Posterior cingulate gyrus (tissue), 11 donors: ENCODE measurements around the gene RARRES2.

ENCODE experiments used
- DNase-seq, 10 donors: peaks; one replicate each; pipeline versions ENCODE4 v3.0.0 to v3.0.0-alpha.2; 2020 to 2021; ENCODE audit warnings: mixed read lengths in 3 of 10
- intact Hi-C: fragments of 100-400 bp; cut with DNase I; formaldehyde crosslinking; loops from one replicate; pipeline ENCODE4 v1.15.1; 2023

The RARRES2 gene

GRCh38 chr7:150378115-150378852 is 36.9 kb upstream of the RARRES2 start:
- DNase-seq: peak in 4 of 10 donors; percentile 36 to 90 (median 44)
- intact Hi-C loops: no loop called here

DNA sequence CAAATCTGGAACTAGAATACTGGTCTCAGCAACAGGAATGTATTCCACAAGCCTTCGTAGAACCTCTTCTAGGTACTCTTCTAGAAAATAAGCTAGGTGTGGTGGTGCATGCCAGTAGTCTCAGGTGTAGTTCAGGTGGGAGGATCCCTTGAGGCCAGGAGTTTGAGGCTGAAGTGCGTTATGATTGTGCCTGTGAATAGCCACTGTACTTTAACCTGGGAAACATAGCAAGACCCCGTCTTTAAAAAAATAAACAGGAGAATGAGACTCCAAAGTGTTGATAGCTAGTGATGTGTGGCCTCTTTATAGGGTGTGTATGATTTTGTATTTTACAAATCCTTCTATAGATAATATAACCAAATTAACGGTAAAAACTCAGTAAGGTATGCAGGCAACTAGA is 36.2 kb upstream of the RARRES2 start:
- intact Hi-C loops: no loop called here
- DNase-seq: no peak

GRCh38 chr7:150377196-150377595 is 35.8 kb upstream of the RARRES2 start:
- intact Hi-C loops: no loop called here
- no peak for DNase-seq

DNA sequence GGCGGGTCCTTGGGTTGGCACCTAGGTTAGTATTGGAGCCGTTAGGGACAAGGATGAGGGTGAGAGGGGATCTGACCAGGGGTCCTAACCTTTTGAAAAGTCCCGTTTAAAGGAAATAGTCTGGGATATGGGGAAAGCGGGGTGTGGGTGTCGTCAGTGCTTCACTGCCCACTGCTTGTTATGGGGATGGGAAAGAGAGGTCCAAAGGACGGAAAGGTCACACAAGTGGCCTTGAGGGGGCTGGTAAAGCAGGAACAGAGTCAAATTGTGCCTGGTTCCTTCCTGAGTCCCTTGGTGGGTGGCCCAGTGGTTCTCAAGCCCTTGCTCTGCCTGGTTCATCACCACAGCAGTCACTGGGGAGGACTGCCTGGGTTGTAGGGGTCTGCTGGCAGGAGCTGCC is 35.1 kb upstream of the RARRES2 start:
- intact Hi-C loops: no loop called here
- no peak for DNase-seq

DNA sequence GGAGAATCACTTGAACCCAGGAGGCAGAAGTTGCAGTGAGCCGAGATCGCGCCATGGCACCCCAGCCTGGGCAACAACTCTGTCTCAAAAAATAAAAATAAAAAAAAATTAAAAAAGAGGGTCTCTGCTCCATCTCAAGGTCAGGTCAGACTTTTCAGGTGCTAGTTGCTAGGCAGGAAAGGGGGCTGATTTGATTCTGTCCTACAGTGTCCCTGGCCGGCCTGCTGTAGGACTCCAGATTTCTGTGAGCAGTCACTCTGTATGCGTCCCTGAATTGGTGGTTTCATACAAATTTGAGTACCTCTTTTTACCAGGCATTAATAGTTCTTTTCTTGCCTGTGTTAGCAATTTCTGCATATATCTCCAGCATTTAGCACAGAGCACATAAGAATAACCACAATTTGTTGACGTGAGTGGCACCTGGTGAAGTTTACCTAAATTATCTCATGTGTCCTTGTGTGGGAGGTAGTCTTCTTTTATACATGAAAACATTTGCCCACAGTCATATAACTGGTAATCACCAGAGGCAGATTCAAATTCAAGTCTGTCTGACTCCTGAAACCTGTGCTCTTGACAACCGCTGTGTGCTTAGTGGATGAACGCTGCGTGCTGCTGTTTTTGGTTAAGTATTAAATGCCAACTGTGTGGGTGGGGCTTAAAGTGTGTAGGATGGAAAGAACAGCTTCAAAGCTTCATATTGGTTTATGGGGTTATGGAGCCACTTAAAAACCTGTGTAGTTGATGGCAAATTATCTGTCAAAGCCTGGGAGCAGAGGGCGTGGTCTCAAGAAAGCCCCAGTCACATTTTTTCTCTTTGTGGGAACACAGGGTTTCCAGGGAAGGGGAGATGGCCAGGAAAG is 34.5 kb upstream of the RARRES2 start:
- intact Hi-C loops: no loop called here
- DNase-seq: peak in 2 of 10 donors; percentile 11 to 75

DNA sequence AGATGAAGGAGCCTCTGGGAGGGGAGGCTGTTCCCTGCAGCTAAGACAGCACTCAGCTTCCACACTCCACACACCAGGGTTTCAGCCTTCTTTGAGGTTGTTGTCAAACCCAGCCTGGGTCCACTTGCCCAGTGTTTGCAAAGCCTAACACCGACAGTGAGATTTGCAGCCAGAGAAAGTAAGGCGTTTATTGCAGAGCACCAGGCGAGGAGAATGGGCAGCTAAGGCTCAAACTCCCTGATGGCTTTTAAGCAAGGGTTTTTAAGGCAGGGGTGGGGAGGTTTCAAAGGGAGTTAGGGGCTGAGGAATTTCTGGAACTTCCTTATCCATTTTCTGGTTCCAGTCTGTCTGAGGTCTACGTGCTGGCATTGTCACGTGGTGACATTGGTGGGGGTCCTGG is 33.0 kb upstream of the RARRES2 start:
- intact Hi-C loops: no loop called here
- DNase-seq: peak in 1 of 10 donors; percentile 54

- intact Hi-C loops: no loop called here
- peak in 1 of 10 donors; percentile 57 for DNase-seq
Measured at GRCh38 chr7:150374026-150374425, 32.6 kb upstream of the RARRES2 start.

DNA sequence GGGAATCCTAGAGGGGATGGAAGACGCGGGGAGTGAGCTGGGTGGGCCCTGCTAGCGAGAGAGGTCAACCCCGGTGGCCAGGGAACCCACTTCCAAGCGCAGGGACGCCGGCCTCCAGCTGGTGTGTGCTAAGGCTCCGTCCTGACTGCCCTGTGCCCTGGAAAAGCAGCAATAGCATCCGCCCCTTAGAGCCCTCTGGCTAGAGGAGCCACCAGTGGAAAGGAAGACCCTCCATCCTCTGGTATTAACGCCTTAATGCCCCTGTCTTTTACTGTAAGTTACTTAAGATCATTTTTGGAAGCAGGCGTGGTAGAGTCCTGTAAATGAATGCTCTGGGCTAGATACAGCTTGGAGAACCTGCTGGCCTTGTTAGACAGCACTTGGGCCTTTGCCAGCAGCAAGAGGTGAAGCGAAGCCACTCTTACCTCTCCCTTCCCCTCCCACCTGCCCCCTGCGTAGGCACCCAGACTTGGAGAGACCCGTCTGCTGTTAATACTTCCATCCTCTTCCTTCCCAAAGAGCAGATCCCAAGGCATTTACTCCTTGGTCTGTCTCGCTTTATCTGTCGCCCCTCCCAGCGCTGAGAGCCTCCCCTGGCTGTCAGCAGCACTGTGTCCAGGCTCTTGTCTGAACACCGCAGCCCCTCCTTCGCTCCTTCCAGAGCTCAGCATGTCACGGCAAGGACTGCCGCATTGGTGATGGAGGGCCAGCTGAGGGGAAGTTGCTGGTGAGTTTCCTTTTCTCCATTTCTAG is 31.8 kb upstream of the RARRES2 start:
- peak in 1 of 10 donors; percentile 77 for DNase-seq
- intact Hi-C loops: no loop called here

- intact Hi-C loops: no loop called here
- DNase-seq: peak in 1 of 10 donors; percentile 81
Measured at GRCh38 chr7:150372271-150373048, 31.0 kb upstream of the RARRES2 start.

GRCh38 chr7:150371996-150372270 is 30.5 kb upstream of the RARRES2 start:
- peak in 1 of 10 donors; percentile 73 for DNase-seq
- intact Hi-C loops: no loop called here

GRCh38 chr7:150371131-150371995 is 29.9 kb upstream of the RARRES2 start:
- intact Hi-C loops: no loop called here

DNA sequence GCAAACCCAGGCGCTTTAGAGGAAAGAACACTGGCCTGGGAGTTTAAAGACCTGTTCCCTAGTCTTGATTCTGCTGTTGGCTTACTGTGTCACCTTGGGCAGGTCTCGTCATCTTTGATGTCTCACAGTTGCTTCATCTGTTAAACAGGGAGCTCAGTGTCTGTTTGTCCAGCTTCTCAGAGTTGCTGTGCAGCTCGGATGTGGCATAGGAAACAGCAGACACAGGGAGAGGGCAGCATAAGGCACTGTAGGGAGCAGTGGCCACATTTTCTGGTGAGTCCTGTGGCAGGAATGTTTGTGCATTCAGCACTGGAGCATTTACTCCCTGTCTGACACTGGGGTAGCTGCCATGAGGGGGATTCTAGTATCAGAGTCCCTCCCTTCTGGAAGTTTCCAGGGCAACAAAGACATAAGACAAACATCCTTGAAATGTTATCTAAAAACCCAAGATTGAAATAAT is 29.2 kb upstream of the RARRES2 start:
- no peak for DNase-seq
- intact Hi-C loops: no loop called here

More at GRCh38 chr7:150371131-150371995, 29.9 kb upstream of the RARRES2 start:
- DNase-seq: peak in 1 of 10 donors; percentile 81

DNA sequence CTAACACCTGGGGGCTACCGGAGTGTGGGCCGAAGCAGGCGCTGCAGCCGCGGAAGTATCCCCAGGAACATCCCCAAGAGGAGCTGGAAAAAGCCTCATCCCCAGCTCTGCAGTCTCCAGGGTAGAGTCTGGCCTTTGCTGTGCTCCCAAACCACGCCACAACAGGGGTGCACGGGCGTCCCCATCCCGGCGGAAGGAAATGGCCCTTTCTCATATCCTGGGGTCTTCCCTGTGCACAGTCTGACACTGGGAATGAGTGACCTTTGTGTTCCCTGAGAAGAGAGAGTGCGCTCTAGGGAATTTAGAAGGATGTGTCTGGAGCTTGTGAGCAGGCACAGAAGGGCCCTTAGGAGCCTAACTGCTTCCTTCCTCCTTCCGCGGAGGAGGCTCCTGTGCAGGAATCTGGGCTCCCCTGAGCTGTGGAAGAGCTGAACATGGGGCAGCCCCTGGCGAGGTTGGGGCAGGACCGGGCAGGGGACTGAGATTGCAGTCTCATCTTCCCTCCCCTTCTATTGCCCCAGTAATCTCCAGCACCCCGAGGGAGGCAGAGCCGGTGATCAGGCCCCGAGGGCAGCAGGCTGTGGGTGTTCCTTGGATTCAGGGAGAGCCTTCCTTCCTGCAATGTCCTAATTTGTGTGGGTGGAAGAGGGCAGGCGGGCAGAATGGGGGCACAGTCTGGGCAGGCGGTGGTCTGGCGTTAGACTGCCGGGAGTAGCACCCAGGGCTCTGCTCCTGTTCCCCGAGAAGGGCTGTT is 28.5 kb upstream of the RARRES2 start:
- intact Hi-C loops: no loop called here
- peak in 1 of 10 donors; percentile 64 for DNase-seq

DNA sequence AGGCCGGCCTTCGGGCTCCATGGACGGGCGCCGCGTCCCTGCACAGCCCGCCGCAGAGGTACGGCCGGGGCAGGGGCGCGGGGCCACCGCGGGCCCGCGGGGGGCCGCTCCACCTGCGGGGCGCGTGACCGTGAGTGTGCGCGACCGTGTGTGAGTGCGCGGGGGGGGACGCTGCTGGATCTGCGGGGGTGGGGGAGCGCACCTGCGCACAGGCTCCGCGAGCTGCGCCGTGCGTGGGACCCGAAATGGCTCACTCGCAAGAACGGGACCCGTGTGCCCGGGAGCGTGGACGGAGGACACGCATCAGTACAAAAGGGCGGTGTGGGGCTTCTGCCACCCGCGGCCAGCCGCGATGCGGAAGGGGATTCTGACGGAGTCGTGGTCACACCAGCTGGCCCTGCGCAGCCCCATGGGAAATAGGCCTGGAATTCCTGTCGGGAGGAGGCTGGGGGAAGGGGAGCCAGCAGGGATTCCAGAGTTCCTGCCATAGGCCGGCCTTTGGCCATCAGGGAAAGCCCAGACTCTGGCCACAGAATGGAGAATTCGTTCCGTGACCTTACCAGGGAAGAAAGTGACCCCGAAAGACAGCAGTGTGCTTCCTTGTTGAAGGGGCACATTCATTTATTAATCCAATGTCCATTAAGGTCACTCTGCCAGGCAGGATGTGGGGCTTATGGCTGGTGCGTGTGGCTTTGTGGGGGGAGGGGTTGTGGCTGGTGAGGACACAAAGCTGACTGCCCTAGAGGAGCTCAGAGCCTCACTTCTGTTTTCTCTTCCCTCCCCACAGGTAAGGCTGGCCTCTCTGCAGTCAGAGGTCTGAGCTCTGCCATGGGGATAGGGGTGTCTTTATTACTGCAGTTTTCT is 27.7 kb upstream of the RARRES2 start:
- peak in 6 of 10 donors; percentile 46 to 92 (median 70) for DNase-seq

DNA sequence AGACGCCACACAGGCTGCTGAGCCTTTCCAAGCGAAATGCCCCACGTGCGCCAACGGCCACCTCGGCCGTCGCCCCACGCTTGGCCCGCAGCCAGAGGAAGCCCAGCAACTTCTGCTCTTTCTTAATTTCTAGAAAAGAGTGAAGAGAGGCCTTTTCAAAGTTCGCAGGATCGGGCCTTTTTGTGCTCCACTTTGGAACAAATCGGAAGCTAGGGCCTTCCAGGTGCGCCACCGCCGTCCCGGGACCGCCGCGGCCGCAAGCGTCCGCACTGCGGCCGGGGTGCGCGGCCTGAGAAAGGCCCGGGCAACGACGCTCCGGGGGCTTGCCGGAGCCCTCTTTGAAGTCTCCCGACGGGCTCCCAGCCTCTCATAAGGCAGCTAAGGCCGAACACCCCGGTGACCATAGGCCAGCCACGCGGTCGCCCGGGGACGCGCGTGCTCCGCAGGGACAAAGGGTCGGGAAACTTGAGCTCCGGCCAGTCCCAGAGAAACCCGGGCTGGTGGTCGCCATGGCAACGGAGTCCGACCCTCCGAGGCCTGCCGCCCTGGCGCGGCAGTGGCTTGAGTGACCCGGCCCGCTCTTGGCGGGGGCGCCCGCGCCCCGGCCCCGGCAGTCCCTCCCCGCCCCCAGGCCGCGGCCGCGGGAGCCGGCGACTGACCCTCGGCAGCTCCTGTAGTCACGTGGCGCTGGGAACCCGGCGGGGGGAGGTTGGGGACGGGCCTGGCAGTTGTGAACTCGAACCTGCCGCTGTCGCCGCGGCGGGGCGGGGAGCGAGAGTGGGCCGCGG is 26.9 kb upstream of the RARRES2 start, which contains the start of gene REPIN1:
Gene REPIN1 (plus strand): TSS at position 727 of the 788 bp plus-strand sequence. CDS start 890 bp downstream, outside the sequence.
- DNase-seq: peak; percentile 85 to 98 (median 92)
- intact Hi-C loops: no loop called here

More for the DNA sequence above, 27.7 kb upstream of the RARRES2 start:
- intact Hi-C loops: no loop called here

- intact Hi-C loops: no loop called here
- DNase-seq: no peak
Measured at GRCh38 chr7:150367677-150368095, 26.3 kb upstream of the RARRES2 start.
